HG02981 (cell line): ENCODE results near the gene SPSB3.

Experiments used
- ATAC-seq: cut with Tn5 transposase; IDR thresholded peaks from one replicate; pipeline ENCODE4 v1.9.1; 2021; ENCODE audit warnings: mild to moderate bottlenecking, moderate library complexity; ENCODE audit not compliant: unreplicated experiment

The SPSB3 gene

GRCh38 chr16:1782408-1783264 lies at the start of gene SPSB3, which contains the start of gene NUBP2:
Gene SPSB3 (minus strand): TSS chr16:1782571. CDS start chr16:1781483, 1,088 bp downstream.
Gene NUBP2 (plus strand): TSS chr16:1782960. CDS start chr16:1783021, 61 bp downstream.
- peak; percentile 83 for ATAC-seq

GRCh38 chr16:1831186-1832075 lies 49.1 kb upstream of the SPSB3 start:
- no peak for ATAC-seq

GRCh38 chr16:1830213-1830612 lies 47.8 kb upstream of the SPSB3 start:
- no peak for ATAC-seq

GRCh38 chr16:1828645-1829410 lies 46.5 kb upstream of the SPSB3 start:
- ATAC-seq: no peak

- ATAC-seq: peak; percentile 83
Measured at GRCh38 chr16:1826691-1827573, 44.6 kb upstream of the SPSB3 start, which contains the start of the genes FAHD1 and HAGH. Gene FAHD1 (plus strand): TSS chr16:1827206. CDS start chr16:1827239, 33 bp downstream. Gene HAGH (minus strand): TSS chr16:1826825. CDS start chr16:1826787, 38 bp downstream.

- peak; percentile 30 for ATAC-seq
Measured at GRCh38 chr16:1825864-1826690, 43.7 kb upstream of the SPSB3 start.

GRCh38 chr16:1825381-1825863 lies 43.1 kb upstream of the SPSB3 start:
- no peak for ATAC-seq

- ATAC-seq: no peak
Measured at GRCh38 chr16:1823821-1824220, 41.5 kb upstream of the SPSB3 start.

GRCh38 chr16:1822801-1823200 lies 40.4 kb upstream of the SPSB3 start:
- no peak for ATAC-seq

- ATAC-seq: no peak
Measured at GRCh38 chr16:1821861-1822611, 39.7 kb upstream of the SPSB3 start.

GRCh38 chr16:1820946-1821290 lies 38.5 kb upstream of the SPSB3 start:
- ATAC-seq: no peak

GRCh38 chr16:1820096-1820945 lies 38.0 kb upstream of the SPSB3 start:
- ATAC-seq: no peak

- no peak for ATAC-seq
Measured at GRCh38 chr16:1819611-1820010, 37.2 kb upstream of the SPSB3 start.

GRCh38 chr16:1818873-1819525 lies 36.6 kb upstream of the SPSB3 start:
- ATAC-seq: no peak

- no peak for ATAC-seq
Measured at GRCh38 chr16:1818204-1818872, 36.0 kb upstream of the SPSB3 start.

GRCh38 chr16:1817716-1818115 lies 35.3 kb upstream of the SPSB3 start:
- ATAC-seq: no peak
